GM18868 (cell line): ENCODE data around the gene FRK.
"Not testable (repeated sequence)": the region's sequence is repeated elsewhere in the genome, so short reads cannot be mapped to it uniquely, and the experiment has no call there.

Experiments
- ATAC-seq: cut with Tn5 transposase; IDR thresholded peaks from one replicate; pipeline ENCODE4 v1.9.1; 2021; ENCODE audit warnings: mild to moderate bottlenecking, moderate library complexity; ENCODE audit not compliant: unreplicated experiment

The FRK gene

GRCh38 chr6:116010790-116011401 lies 49.8 kb downstream of the FRK start:
- peak; percentile 27 for ATAC-seq

GRCh38 chr6:116010386-116010785 lies 50.3 kb downstream of the FRK start:
- ATAC-seq = no peak

GRCh38 chr6:116008470-116009243 lies 52.0 kb downstream of the FRK start:
- peak; percentile 57 for ATAC-seq

GRCh38 chr6:116004841-116005815 lies 55.6 kb downstream of the FRK start:
- no peak for ATAC-seq

- peak; percentile 94 for ATAC-seq
Measured at GRCh38 chr6:116003668-116004067, 57.0 kb downstream of the FRK start.

DNA sequence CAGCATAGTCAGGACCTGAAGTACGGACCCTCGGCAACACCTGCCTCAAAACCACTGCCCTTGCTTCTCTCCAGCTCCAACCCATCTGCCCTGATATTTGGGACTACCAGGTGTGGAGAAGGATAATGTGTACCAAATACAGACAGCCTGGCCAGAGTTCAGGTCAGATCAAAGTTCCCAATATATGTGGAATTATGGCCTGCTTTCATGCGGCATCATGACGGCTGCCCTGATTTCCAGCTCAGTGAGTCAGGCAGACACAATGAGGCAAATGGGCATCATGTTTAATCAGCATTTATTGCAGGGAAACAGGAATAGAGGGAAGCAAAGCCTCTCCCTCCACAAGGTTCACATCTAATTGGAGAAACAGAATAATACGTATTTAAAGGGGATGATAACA lies 57.9 kb downstream of the FRK start:
- no peak for ATAC-seq

DNA sequence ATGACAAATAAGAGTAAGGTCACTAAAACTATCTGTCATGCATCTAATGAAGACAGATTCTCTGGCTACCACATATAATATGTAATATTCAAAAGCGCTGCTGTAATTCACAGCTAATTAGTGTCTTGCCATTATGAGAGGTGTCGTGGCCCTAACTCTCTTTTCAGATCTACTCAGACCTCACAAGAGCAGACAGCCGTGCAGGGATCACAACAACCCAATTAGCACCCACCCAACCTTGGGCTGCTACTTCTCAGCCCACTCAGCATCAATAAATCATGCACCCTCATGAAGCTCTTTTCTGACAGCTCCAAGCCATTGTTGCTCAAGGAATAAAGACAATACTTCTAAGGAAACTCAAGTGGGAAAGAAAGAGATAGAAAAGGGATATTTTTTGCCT lies 61.5 kb downstream of the FRK start:
- no peak for ATAC-seq

- ATAC-seq = no peak
Measured at GRCh38 chr6:115997990-115998585, 62.6 kb downstream of the FRK start.

- no peak for ATAC-seq
Measured at GRCh38 chr6:115986026-115986425, 74.7 kb downstream of the FRK start.

DNA sequence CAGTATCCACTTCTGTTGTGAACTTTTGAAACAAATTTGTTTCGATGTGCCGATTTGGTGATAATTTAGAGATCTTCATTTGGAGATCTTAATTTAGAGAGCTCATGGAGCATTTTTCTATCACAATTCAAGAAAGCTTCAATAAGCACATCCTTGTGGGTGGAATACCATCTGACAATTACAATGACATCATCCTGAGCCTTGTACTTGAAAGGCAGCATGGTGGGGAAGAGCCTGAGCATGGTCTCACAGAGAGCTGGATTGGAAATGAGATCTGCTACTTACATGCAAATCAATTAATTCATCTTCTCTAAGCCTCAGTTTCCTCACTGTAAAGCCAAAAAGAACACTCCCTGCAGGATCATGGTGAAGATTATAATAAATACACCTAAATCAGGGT lies 75.9 kb downstream of the FRK start:
- no peak for ATAC-seq

- no peak for ATAC-seq
Measured at GRCh38 chr6:115983998-115984397, 76.7 kb downstream of the FRK start.

DNA sequence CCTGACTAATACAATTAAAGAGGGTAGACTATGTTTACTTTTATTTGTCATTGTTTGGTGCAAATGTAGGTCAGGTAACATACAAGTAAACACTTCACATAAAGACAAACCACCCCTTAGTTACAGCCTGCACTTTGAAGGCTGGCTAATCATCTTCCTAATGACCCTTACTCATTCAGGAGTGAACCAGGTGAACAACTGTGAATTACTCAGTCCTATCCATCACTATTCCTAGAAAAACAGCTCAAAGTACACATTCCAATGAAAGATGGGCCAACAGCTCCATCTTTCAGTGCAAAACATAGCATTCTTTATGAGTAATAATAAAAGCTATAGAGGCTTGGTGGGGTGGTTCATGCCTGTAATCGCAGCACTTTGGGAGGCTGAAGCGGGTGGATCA lies 78.2 kb downstream of the FRK start:
- no peak for ATAC-seq

DNA sequence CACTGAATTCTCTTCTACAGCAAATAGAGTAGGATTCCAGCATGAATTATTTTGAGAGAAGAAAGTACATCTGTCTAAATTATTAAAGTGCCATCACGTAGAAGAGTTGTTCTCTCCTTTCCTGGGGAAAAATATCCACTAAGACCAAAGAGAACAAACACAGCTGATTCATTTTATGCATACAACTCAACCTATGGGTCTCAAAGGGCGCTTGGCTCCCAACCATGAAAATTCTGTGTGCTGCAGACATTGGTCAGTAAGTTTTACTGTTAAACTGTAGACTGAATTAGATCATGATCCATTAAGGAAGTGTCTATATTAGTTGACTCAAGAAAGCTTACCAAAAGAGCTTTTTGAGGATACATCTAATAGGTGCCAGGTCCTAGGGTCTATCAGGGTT lies 83.5 kb downstream of the FRK start:
- no peak for ATAC-seq

DNA sequence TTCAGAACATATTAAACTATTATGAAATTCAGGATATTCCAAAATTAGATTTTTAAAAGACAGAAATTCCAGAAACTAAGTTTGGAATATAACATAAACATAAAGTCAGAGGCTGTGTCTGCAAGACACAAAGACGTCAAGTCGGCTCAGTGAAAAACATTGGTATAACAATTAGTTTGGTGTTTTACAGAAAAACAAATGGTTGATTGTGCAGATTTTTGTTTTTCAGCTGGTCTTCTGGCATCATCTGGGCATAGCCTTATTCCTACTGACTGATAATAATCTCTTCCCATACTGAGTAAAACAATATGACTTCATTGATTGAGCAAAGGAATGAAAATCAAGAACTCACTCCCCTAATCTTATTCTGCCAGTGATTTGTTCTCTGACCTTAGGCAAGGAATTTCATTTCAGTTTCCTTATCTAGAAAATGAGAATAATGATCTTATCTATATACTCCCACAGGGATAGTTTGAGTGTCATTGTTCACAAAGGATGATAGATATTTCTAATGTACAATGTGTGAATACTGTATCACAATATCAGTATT lies 84.3 kb downstream of the FRK start:
- no peak for ATAC-seq

DNA sequence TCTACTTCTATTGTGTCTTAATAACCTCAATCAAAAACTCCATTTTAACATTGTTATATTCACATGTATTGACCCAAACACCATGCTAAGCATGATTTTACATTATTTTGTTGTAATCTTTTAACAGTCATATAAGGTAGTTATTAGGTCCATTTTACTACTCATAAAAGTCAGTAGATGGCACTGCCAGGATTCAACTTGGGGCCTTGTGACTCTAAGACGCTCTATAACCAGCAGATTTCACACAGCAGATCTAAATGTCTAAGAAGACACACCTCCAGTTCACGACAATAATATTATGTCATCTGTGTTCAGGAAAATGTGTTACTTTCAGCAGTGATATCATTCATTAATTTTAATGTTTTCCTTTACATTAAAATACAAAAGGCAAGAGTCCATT lies 88.0 kb downstream of the FRK start:
- no peak for ATAC-seq

DNA sequence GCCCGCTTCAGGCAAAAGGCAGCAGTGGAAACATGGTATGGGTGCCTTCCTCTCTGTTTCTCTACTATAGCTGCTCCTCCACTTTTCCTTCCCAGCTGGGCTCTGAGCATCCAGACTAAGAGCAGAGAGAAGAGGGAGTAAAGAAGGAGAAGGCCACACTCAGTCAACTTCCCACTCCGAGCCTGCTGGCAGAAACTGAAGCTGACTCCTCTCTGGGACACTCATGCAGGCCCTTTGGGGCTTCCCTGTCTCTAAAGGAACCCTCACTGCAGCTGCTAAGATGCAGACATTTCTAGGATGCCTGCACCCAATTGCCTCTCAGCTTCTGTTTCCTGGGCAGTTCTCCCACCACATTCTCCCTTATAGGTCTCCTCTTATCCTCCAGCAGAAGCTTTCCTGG lies 88.9 kb downstream of the FRK start:
- no peak for ATAC-seq

DNA sequence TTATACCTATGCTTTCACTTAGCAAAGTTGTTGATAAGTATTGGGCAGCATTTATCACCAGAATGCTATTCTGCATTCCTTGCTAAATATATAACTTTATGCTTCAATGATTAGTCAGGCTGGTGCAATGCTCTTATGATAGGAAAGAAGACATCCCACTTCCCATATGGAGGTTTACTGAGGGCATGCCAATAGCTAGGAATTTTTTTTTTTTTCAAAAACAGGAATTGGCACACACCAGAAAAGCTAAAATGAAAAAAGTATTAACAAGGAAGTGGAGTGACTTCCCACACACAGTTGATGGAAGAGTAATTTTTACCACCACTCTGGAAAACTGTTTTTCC lies 90.8 kb downstream of the FRK start:
- no peak for ATAC-seq

GRCh38 chr6:115969207-115969929 lies 91.3 kb downstream of the FRK start:
- no peak for ATAC-seq

DNA sequence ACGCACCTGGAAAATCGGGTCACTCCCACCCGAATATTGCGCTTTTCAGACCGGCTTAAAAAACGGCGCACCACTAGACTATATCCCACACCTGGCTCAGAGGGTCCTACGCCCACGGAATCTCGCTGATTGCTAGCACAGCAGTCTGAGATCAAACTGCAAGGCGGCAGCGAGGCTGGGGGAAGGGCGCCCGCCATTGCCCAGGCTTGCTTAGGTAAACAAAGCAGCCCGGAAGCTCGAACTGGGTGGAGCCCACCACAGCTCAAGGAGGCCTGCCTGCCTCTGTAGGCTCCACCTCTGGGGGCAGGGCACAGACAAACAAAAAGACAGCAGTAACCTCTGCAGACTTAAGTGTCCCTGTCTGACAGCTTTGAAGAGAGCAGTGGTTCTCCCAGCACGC lies 100.4 kb downstream of the FRK start:
- not testable (repeated sequence) for ATAC-seq

GRCh38 chr6:115958958-115959357 lies 101.7 kb downstream of the FRK start:
- ATAC-seq = no peak
